Activated CD4-positive, alpha-beta T cell treated with anti-CD3 and anti-CD28 coated beads, Interleukin-2, amount 50 U/mL, for 24 hours (primary cell): ENCODE data around the gene AR.

Experiments
- DNase-seq, 2 donors: peaks; one replicate each; pipeline ENCODE4 v3.0.0-alpha.2; 2020; ENCODE audit warnings: low read depth in 1 of 2, low spot score in 1 of 2

AR gene

DNA sequence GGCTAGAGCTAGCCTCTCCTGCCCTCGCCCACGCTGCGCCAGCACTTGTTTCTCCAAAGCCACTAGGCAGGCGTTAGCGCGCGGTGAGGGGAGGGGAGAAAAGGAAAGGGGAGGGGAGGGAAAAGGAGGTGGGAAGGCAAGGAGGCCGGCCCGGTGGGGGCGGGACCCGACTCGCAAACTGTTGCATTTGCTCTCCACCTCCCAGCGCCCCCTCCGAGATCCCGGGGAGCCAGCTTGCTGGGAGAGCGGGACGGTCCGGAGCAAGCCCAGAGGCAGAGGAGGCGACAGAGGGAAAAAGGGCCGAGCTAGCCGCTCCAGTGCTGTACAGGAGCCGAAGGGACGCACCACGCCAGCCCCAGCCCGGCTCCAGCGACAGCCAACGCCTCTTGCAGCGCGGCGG is at the start of gene AR:
Gene AR, plus strand, starts transcription at position 204 of the 400 bp plus-strand sequence. CDS start 1,126 bp downstream, outside the sequence.
- no peak for DNase-seq

DNA sequence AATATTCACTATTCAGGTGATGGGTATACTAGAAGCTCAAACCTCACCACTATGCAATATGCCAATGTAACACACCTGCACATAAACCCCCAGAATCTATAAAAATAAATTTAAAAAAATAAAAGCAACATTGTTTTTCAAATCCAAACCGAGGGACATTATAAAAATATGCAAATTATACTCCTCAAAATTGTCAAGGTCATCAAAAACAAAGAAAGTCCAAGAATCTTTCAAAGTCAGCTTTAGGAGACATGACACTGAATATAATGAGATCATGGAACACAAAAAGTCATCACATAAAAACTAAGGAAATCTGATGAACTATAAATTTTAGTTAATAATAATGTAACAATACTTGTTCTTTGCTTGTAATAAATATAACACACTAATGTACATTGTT is 43.2 kb upstream of the AR start:
- no peak for DNase-seq

DNA sequence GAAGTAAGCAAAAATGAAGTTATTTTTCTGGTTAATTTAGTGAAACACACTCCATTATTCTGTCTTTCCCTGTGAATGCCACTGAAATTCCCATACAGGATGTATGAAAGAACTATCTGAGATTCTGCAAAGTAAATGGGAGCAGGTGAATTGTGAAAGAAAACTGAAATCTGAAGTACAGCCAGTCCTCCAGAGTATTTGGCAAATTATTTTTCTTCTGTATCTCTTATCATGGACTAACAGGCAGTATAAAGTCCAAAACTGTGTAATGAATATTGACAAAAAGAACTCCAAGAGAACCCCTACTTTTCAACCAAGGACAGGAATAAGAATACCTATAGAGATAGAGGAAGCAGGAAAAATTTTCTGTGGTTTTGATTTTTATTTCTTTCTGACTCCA is 40.8 kb upstream of the AR start:
- no peak for DNase-seq

- DNase-seq, result no peak
These were observed 40.4 kb upstream of the AR start for GRCh38 chrX:67503453-67503852.

DNA sequence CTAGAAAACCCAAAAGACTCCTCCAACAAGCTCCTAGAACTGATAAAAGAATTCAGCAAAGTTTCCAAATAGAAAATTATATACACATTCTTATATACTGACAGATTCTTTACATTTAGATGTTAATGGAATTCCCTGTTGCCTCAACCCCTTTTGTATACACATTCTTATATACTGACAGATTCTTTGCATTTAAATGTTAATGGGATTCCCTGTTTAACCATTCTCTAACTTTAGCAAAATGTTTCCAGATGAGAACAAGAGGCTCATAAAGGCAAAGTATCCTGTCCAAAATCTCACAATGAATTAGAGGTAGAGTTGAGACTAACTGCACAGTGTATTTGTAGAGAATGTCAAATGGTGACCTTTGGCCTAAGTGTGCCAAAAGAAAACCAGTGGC is 23.1 kb upstream of the AR start:
- no peak for DNase-seq

DNA sequence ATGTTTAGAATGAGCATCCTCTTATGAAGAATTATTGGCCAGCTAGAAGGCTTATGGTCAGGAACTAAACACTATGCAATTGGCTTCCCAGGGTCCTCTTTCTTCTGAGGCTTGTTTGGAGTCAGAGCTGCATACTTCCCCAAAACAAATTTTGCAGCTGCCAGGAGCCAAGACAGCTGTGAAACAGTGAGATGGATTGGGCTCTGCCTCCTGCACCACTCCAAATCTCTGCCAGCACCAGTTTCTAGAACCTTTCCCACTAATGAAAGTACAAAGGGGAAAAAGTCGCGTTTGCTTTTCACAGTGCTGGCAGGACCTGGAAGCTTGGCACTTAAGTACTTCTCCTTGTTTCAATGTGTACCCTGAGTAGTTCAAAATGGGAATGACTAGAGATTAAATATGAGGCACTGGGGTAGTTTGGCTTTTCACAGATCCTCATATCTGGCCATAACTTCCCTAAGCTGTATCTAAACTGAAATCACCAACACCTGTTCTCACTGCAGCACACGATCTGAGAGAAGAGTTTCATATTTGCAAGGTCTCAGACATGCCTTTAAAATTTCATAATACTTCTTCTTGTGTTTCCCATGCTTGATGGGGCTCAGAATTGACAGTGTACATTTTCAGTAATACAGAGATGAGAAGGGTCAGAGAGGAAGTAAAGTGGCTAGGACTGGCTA is 20.7 kb upstream of the AR start:
- no peak for DNase-seq

DNA sequence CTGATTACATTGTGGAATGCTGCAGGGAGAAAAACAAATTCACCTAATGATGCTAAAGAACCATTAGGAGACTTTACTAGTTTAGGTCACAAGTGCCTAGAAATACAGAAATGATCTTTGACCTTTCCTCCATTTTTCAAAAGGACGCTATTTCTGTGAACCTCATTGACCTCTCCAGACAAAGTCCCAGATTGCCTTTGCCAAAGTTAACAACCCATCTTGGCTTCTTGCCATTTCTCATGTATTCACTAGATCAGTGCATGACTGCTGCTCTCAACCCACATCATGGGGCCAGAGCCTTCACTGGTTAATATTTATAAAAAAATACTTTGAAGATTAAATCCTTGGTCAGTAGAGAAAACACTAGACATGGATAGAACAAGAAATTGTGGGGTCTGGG is 19.9 kb upstream of the AR start:
- DNase-seq, result no peak

DNA sequence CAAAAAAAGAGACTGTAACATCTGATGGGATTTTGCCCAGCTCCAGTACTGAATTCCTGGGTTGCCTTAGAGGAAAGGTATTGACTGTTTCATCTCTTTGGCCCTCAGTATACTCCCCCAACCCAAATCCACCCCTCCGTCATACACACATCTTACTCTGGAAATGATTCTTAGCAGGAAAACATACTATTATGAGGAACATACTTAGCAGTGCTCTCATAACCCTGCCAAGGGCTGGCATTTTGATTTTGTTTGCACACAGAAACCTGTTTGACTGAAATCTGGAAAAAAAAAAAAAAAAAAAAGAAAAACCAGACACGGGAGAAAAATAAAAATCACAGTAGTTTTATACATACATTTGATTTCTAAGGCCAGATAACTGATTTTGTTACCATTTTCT is 19.4 kb upstream of the AR start:
- no peak for DNase-seq

DNA sequence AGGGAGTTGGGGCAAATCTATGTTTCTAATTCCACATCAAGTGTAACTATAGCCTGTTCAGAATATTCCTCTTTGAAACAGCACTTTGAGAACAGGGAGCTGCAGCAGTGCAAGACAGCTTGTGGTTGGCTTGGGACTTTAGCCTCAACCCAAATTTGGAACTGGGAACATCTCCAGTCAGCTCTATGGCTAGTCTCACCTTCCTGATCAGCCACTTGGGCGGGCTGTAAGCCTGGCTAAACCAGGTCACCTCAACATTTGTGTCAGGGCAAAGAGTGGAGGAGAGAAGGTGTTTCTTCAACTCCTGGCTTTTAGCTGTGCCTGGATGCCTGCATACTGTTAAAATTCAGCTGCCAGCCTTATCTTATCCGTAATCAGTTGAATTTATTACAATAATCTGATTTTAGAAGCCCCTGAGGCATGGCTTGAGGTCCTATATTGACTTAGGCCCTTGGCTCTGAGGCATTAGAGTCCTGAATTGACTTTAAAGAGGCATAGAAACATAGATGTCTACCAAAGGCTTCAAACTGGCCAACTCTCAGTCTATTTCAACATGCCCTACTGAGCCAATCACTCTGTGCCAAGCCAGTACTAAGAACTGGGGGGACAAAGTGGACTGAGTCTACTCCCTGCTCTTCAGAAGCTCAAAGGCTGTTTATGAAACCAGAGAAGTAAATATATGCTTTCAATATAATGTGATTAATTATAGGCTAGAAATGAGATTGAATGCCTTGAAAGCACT is 18.7 kb upstream of the AR start:
- no peak for DNase-seq

- DNase-seq, result no peak
These were observed 7.3 kb upstream of the AR start for GRCh38 chrX:67536564-67536963.

GRCh38 chrX:67538383-67538782 is 5.4 kb upstream of the AR start:
- DNase-seq, result no peak

DNA sequence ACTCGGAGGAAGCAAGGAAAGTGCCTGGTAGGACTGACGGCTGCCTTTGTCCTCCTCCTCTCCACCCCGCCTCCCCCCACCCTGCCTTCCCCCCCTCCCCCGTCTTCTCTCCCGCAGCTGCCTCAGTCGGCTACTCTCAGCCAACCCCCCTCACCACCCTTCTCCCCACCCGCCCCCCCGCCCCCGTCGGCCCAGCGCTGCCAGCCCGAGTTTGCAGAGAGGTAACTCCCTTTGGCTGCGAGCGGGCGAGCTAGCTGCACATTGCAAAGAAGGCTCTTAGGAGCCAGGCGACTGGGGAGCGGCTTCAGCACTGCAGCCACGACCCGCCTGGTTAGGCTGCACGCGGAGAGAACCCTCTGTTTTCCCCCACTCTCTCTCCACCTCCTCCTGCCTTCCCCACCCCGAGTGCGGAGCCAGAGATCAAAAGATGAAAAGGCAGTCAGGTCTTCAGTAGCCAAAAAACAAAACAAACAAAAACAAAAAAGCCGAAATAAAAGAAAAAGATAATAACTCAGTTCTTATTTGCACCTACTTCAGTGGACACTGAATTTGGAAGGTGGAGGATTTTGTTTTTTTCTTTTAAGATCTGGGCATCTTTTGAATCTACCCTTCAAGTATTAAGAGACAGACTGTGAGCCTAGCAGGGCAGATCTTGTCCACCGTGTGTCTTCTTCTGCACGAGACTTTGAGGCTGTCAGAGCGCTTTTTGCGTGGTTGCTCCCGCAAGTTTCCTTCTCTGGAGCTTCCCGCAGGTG is 637 bp downstream of the AR start:
- DNase-seq, result no peak

- no peak for DNase-seq
These were observed 1.4 kb downstream of the AR start for GRCh38 chrX:67545036-67545821.

GRCh38 chrX:67545893-67546495 is 2.2 kb downstream of the AR start:
- DNase-seq, result no peak

- no peak for DNase-seq
These were observed 2.9 kb downstream of the AR start for GRCh38 chrX:67546496-67547423.

GRCh38 chrX:67555578-67556203 is 11.9 kb downstream of the AR start:
- DNase-seq, result no peak

- no peak for DNase-seq
These were observed 14.4 kb downstream of the AR start for GRCh38 chrX:67558267-67558666.

DNA sequence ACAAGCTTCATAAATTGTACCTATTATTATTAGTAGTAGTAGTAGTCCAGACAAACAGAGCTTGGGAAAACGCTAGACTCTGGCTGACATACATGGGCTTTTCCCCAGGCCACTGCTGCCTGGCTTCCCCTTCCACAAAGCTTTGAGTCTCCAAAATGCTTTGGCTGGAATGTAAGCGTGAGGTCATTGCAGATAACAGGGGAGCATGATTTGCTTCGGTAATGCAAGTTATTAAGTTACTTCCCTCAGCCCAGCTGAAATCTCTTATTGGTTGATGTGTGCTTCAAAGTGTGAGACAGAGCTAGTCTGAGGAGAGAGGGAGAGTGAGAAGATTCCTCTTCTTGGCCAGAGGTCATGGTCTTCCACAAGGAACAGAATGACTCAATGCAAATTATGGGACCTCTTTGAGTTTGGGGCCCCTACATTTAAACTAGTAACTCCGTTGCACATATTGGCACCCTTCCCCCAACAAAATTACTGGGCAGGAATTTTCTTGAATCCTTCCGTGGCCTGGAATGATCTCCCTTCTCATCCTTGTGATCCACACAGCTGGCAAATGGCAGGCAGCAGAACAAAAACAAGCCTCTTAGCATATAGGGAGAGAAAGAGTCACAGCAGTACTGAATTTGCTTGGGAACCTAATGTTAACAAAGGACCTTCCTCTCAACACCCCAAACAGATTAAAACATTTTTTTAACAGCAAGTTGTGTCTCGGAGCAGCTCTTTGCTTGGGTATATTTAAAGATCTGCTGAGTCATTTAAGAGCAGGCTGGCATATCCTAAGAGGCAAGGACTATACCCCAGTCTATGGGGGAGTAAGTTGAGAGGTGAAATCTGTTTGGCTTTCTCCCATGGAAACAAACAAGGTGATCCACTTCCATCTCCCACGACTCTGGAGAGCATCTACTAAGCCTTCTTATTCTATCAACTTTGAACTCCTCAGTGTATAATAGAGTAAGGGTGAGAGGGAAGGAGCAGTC is 19.9 kb downstream of the AR start:
- no peak for DNase-seq
